SU-DHL-6 (cell line): ENCODE measurements around the gene EHHADH.

Experiments
- H2AFZ ChIP-seq: fragments of 200-600 bp; sonication (generic); 2 replicates; pipeline ENCODE4 v1.6.1; 2014; ENCODE audit warnings: low read depth, mild to moderate bottlenecking, moderate library complexity, mixed read lengths, antibody characterized with exemption, low read length; ENCODE audit not compliant: severe bottlenecking
- H3F3A ChIP-seq: fragments of 200-600 bp; shearing (Covaris generic); 2 replicates; pipeline ENCODE4 v1.6.0; 2016; ENCODE audit warnings: antibody characterized with exemption, mild to moderate bottlenecking; ENCODE audit not compliant: insufficient read depth
- H3K27ac ChIP-seq: fragments of 200-600 bp; sonication (generic); 2 replicates; pipeline ENCODE4 v1.5.1; 2016; ENCODE audit warnings: low read depth, mild to moderate bottlenecking, low read length, moderate library complexity, mixed read lengths
- H3K27me3 ChIP-seq: fragments of 200-600 bp; sonication (generic), shearing (Covaris generic); 2 replicates; pipeline ENCODE4 v1.6.0; 2014; ENCODE audit warnings: mild to moderate bottlenecking, low read length
- H3K36me3 ChIP-seq: fragments of 200-600 bp; sonication (generic); 2 replicates; pipeline ENCODE4 v1.6.1; 2014; ENCODE audit warnings: mild to moderate bottlenecking, low read length, mixed read lengths
- H3K4me2 ChIP-seq: fragments of 300-600, 200-600 bp; shearing (Covaris generic), sonication (generic); 2 replicates; pipeline ENCODE4 v1.6.0; 2014; ENCODE audit warnings: low read length, low read depth, mild to moderate bottlenecking; ENCODE audit not compliant: poor library complexity, severe bottlenecking
- H3K4me3 ChIP-seq: fragments of 200-600 bp; sonication (generic); 2 replicates; pipeline ENCODE4 v1.5.1; 2014; ENCODE audit warnings: antibody characterized with exemption, low read length, mild to moderate bottlenecking, mixed read lengths; ENCODE audit not compliant: insufficient read depth, poor library complexity, severe bottlenecking
- H3K79me2 ChIP-seq: fragments of 200-600 bp; sonication (generic); 2 replicates; pipeline ENCODE4 v1.6.1; 2014; ENCODE audit warnings: mild to moderate bottlenecking, low read length, moderate library complexity; ENCODE audit not compliant: insufficient read depth
- H3K9ac ChIP-seq: fragments of 200-600 bp; sonication (generic); 2 replicates; pipeline ENCODE4 v1.7.0; 2014; ENCODE audit warnings: mild to moderate bottlenecking, low read length
- H3K9me2 ChIP-seq: fragments of 200-600 bp; sonication (generic); replicated peaks from 2 replicates; pipeline ENCODE4 v1.6.1; 2014; ENCODE audit warnings: low read length; ENCODE audit not compliant: insufficient read depth
- H3K9me3 ChIP-seq: fragments of 200-600 bp; sonication (generic); 2 replicates; pipeline ENCODE4 v1.6.1; 2014; ENCODE audit warnings: low read length, mixed read lengths; ENCODE audit not compliant: insufficient read depth
- H4K20me1 ChIP-seq: fragments of 200-600 bp; sonication (generic); 2 replicates; pipeline ENCODE4 v1.6.1; 2014; ENCODE audit warnings: low read depth, mild to moderate bottlenecking, antibody characterized with exemption, low read length, moderate library complexity, mixed read lengths
- EZH2phosphoT487 ChIP-seq: fragments of 200-600 bp; sonication (generic), shearing (Covaris generic); conservative IDR thresholded peaks from 2 replicates; pipeline ENCODE4 v1.6.1; 2018; ENCODE audit warnings: mild to moderate bottlenecking, antibody characterized with exemption, low read length, moderate library complexity, mixed read lengths
- TF ChIP-seq, protein P1 (sequence below): fragments of 200-600 bp; sonication (generic); IDR thresholded peaks from one replicate; pipeline ENCODE4 v1.5.1; 2017; ENCODE audit warnings: antibody characterized with exemption, mild to moderate bottlenecking, low read length, moderate library complexity; ENCODE audit not compliant: insufficient read depth, poor library complexity, severe bottlenecking

The EHHADH gene

GRCh38 chr3:185215873-185216606 lies 37.8 kb downstream of the EHHADH start:
- no peaks in the 10 kb centered on the region for H3K9me3 ChIP-seq
- H4K20me1 ChIP-seq: no peaks in the 10 kb centered on the region
- no peaks in the 10 kb centered on the region for H3K9me2 ChIP-seq
- TF ChIP-seq EZH2phosphoT487: no peak
- TF ChIP-seq, protein P1, sequence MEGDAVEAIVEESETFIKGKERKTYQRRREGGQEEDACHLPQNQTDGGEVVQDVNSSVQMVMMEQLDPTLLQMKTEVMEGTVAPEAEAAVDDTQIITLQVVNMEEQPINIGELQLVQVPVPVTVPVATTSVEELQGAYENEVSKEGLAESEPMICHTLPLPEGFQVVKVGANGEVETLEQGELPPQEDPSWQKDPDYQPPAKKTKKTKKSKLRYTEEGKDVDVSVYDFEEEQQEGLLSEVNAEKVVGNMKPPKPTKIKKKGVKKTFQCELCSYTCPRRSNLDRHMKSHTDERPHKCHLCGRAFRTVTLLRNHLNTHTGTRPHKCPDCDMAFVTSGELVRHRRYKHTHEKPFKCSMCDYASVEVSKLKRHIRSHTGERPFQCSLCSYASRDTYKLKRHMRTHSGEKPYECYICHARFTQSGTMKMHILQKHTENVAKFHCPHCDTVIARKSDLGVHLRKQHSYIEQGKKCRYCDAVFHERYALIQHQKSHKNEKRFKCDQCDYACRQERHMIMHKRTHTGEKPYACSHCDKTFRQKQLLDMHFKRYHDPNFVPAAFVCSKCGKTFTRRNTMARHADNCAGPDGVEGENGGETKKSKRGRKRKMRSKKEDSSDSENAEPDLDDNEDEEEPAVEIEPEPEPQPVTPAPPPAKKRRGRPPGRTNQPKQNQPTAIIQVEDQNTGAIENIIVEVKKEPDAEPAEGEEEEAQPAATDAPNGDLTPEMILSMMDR: peak; percentile 61
- no peaks in the 10 kb centered on the region for H3K36me3 ChIP-seq
- H3K79me2 ChIP-seq: no peaks in the 10 kb centered on the region
- H3K4me2 ChIP-seq: no peak overlapping the region
- no peak overlapping the region for H2AFZ ChIP-seq
- H3K27ac ChIP-seq: no peak overlapping the region
- no peaks in the 10 kb centered on the region for H3K27me3 ChIP-seq
- H3K9ac ChIP-seq: no peak overlapping the region
- H3K4me3 ChIP-seq: no peak overlapping the region
- H3F3A ChIP-seq: no peaks in the 10 kb centered on the region

- Histone ChIP-seq H3K9me2 (no peaks in the 10 kb centered on the region), H2AFZ (no peak overlapping the region), H3K79me2 (no peaks in the 10 kb centered on the region), H3K9ac (no peak overlapping the region), H3K36me3 (no peaks in the 10 kb centered on the region), H3F3A (no peaks in the 10 kb centered on the region), H3K9me3 (no peaks in the 10 kb centered on the region), H3K4me2 (no peak overlapping the region), H4K20me1 (no peaks in the 10 kb centered on the region), H3K27ac (no peak overlapping the region), H3K4me3 (no peak overlapping the region), H3K27me3 (no peaks in the 10 kb centered on the region)
- TF ChIP-seq EZH2phosphoT487: no peak
- TF ChIP-seq, protein P1: no peak
Observed at GRCh38 chr3:185212559-185212958, 41.3 kb downstream of the EHHADH start.

DNA sequence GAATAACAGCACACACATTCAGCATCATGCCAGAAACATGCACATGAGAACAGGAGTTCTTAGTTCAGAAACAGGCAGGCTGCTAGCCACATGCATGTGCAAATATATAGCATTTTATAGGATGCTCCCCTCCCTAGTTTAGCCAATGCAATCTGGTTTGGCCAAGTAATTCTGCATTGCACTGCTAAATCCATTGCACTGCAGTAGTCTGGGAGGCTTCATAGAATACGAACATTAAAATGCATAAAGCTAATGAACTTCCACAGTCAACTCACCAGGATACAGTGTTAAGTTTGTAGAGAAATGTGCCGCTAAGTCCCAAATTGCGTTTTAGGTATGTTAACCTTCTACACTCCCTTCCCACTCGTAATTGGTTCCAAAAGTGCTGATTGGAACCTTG lies 41.8 kb downstream of the EHHADH start:
- H2AFZ ChIP-seq: no peak overlapping the region
- no peak overlapping the region for H3K4me3 ChIP-seq
- no peaks in the 10 kb centered on the region for H3K36me3 ChIP-seq
- H3K27ac ChIP-seq: no peak overlapping the region
- H3F3A ChIP-seq: no peaks in the 10 kb centered on the region
- H3K79me2 ChIP-seq: no peaks in the 10 kb centered on the region
- H3K27me3 ChIP-seq: no peaks in the 10 kb centered on the region
- TF ChIP-seq EZH2phosphoT487: no peak
- TF ChIP-seq, protein P1: no peak
- H3K9me3 ChIP-seq: no peaks in the 10 kb centered on the region
- H3K9me2 ChIP-seq: no peaks in the 10 kb centered on the region
- H4K20me1 ChIP-seq: no peaks in the 10 kb centered on the region
- H3K9ac ChIP-seq: no peak overlapping the region
- H3K4me2 ChIP-seq: no peak overlapping the region
